ENCODE results near the gene PLXNA4.

PLXNA4 gene

DNA sequence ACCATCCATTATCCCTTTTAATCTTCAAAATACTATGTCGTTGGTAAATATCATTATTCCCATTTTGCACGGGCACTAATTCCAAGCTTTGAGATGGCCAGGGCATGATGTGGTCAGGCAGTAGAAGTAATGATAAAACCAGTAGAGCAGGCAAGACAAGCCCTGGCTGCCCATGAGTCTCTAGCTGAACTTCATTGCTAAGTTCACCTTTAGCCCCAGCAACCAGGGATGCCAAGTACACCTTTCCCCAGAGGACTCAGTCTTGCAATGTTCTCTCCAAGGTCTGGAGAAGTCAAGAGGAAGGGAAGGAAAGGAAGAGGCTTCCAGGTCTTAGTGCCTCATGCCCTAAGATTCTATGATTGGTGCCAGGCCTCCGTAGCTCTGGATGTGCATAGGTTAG, 203.2 kb downstream of the PLXNA4 start:
- DNase-seq (ENCODE audit: insufficient read length, low spot score) (no peak), FAIRE-seq (no peak)
- no peak for TF ChIP-seq POLR2A (IDR thresholded peaks at IDR 0.05; ENCODE audit: low read depth, low read length)

DNA sequence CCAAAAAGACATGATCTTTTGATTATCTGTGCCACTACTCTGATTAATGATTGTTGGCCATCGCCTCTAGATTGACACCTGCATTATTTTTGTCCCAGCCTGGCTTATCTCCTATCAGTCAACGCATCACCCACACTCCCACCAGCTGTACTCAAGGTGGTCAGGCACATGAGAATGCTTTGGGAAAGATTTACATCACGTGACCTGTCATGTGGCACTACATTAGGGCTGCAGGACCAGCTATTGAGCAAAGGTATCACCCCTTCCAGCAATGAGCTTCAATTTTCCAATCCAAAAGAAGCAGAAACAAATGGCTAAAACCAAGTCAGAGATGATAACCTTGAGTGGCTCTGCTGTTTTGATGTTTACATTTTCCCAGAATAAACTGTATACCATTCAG, 204.3 kb downstream of the PLXNA4 start:
- no peak for DNase-seq (ENCODE audit: insufficient read length, low spot score)
- TF ChIP-seq POLR2A (IDR thresholded peaks at IDR 0.05; ENCODE audit: low read depth, low read length) = no peak
- FAIRE-seq = no peak

DNA sequence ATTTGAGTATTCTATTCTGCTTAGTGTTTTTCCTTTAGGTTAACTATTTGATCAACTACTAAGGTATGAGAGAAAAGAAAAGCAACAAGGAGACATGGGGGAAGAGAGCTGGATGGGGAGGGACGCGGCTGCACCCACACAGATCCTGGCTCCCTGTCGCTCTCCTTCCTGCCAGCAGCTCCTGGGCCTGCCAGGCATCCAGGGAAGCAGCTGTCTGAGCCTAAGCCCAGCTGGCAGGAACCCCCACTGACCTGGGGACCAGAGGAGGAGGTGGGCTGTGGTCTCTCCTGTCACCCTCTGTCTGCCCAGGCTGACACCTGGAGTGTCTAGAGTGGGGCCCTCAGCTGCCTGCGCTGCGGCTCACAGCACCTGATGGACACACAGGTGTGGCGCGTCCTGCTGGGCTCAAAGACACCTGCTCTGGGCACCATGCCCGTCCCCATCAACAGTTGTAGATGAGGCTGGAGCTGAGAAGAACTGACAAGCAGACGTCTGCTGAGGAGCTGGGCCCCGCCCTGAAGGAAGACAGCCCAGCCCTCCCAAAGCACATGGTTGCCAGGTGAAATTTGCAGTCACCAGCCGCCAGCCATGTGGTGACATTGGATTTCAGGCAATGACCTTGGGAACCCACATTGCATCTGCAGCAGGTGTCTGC, 207.9 kb downstream of the PLXNA4 start:
- no peak for FAIRE-seq
- no peak for TF ChIP-seq POLR2A (IDR thresholded peaks at IDR 0.05; ENCODE audit: low read depth, low read length)
- DNase-seq (ENCODE audit: insufficient read length, low spot score) = no peak

DNA sequence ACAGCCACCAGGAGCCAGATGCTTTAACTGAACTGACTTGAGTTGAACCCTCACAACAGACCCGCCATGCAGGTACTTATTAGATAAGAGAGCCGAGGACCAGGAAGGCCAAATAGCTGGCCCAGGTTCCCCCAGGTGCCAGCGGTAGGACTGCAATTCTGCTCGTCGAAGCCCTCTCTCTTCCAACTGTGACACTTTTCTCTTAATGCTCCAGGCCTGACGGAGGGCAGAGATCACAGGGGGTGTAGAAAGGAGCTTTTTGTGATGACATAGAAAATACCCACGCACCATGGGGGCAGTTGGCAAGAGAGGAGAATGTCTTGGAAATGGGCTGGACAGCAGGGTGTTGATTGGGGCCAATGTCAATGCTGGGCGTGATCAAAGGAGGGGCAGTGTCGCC, 208.5 kb downstream of the PLXNA4 start:
- no peak for FAIRE-seq
- no peak for TF ChIP-seq POLR2A (IDR thresholded peaks at IDR 0.05; ENCODE audit: low read depth, low read length)
- no peak for DNase-seq (ENCODE audit: insufficient read length, low spot score)

DNA sequence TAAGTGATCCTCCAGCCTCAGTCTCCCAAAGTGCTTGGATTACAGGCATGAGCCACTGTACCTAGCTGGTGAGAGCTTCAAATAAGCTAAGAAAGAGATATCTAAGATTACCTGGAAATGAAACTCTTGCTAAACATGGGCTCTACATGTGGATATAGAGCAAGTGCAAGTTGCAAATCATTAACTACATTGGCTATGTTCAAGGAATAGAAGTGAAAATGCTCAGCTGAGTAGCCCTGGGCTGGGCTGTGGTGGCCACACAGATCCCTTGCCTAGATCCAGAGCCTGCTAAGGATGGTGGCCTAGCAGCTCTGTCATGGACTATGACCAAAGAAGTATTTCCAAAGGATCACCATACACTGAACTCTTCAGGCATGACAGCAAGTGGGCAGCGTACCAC, 209.3 kb downstream of the PLXNA4 start:
- FAIRE-seq (no peak), DNase-seq (ENCODE audit: insufficient read length, low spot score) (no peak)
- no peak for TF ChIP-seq POLR2A (IDR thresholded peaks at IDR 0.05; ENCODE audit: low read depth, low read length)

DNA sequence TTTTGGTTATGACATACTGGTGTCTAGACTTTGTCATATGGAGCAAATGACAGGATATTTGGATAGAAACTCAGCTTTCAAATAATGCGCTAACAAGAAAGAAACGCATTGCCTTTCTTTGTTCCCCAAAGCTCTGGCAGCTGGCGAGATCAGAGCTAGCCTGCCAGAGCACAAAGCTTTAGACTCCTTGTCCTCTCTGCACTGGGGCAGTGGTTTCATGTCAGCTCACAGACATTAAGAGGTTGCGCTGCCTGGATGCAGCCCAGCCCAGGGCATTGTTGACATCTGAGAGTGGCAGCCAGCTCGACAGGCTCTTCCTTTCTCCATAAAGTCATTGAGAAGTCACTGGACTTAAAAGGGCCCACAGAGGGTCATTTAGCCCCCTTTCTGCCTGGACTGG, 212.0 kb downstream of the PLXNA4 start:
- FAIRE-seq (no peak), DNase-seq (ENCODE audit: insufficient read length, low spot score) (no peak)
- no peak for TF ChIP-seq POLR2A (IDR thresholded peaks at IDR 0.05; ENCODE audit: low read depth, low read length)

DNA sequence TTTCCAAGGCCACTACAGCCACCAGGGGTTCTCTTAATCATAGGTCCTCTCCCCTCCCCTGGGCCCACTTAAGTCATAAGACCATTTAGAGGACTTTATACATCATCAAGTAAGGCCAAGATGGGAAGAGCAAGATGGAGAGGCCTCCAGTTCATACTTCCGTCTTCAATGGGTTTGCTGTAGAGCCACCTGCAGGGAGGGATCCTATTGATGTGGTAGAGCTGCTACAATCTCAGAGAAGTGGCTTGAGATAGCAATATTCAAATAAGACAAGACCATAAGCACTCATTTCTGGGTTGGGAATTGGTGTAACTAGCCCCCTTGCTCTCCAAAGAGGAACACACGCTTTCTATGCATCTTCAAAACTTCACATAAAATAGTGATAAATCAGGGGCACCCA, 214.2 kb downstream of the PLXNA4 start:
- no peak for FAIRE-seq
- no peak for DNase-seq (ENCODE audit: insufficient read length, low spot score)
- TF ChIP-seq POLR2A (IDR thresholded peaks at IDR 0.05; ENCODE audit: low read depth, low read length) = no peak

DNA sequence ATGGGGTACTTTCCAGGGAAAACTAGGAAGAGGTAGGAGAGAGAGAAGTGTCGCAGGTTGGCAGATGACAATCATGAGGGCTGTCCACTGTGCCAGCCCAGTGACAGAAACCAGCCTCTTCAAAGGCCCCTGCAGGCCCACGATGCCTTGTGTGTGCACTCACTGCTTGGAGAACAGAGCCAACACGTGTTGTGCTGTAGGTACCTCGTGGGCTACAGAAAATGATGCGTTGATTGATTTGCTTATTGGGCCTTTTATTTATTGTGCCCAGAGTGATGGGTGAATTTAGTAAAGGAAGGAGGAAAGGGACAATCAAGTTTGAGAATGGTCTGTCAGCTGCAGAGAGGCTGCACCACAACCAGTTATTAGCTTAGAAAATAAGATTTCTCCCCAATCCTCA, 215.1 kb downstream of the PLXNA4 start:
- DNase-seq (ENCODE audit: insufficient read length, low spot score) (no peak), FAIRE-seq (no peak)
- TF ChIP-seq POLR2A (IDR thresholded peaks at IDR 0.05; ENCODE audit: low read depth, low read length) = no peak

DNA sequence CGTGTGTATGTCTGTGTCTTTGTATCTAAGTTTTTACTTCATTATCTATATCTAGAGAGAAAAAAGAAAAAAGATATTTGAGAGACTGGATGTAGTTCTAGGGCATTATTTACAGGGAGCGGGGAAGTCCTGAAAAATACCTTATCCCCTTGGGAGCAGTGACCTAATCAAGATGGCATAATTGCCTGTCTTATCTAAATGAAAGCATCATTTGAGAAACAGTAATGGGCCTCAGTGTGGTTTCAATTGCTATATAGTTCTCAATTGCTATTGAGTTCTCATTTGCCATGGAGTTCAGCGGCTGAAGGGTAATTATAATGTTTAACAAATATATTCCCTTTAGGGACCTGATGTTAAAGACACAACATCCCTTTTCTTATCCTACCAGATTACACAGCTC, 216.5 kb downstream of the PLXNA4 start:
- TF ChIP-seq POLR2A (IDR thresholded peaks at IDR 0.05; ENCODE audit: low read depth, low read length) = no peak
- FAIRE-seq (no peak), DNase-seq (ENCODE audit: insufficient read length, low spot score) (no peak)

DNA sequence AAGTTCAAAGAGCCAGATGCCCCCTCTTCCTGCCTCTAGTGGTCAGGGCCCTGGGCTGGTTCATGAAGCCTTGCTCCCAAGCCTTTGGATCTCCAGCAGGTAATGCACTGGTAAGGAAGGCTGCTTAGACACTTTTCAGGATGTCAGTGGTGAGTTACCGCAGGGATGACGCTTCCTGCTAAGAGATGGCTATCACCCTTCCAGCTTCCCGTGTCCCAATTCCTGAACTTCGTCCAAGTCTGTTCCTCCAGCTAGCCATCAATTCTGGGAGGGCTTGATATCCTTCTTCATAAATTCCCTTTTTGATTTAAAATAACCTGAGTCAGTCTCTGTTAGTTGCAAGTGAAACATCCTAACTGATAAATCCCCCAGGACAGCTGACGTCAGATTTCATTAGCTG, 221.2 kb downstream of the PLXNA4 start:
- TF ChIP-seq POLR2A (IDR thresholded peaks at IDR 0.05; ENCODE audit: low read depth, low read length) = no peak
- DNase-seq (ENCODE audit: insufficient read length, low spot score) (no peak), FAIRE-seq (no peak)

DNA sequence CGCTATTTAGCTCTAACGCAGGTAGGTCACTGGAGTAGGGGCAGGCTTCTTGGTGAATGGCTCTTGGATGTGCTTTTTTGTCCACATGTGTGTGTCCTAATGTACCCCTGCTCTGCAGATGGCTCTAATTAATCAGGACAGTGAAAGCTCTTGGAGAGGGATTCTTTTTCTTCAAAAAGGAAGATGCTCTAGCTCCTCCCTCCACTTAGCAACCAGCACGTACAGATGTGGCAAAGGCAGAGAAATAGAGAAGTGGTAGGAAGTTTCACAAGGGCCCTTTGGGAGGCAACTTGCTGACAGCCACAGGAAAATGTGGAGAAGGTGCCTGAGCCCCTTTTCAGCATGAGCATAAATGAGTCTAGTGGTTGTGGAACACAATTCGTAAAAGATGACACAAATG, 221.7 kb downstream of the PLXNA4 start:
- TF ChIP-seq POLR2A (IDR thresholded peaks at IDR 0.05; ENCODE audit: low read depth, low read length) = no peak
- FAIRE-seq = no peak
- no peak for DNase-seq (ENCODE audit: insufficient read length, low spot score)

DNA sequence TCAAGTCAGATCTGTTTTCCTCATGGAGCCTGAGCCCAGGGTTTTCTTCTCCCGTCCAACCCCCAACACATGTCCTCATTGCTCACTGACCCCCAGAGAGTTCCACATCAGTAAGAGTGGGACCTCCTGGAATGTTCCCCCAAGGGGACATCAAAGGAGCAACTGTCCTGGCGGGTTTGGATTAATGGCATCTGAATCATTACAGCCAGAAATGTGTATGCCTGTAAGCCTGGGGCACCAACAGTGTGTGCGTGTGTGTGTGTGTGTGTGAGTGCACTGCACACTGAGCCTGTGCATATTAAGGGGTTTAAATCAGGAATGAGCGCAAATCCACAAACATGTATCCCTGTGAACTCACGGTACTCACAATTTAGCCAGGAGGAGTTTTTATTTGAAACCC, 222.3 kb downstream of the PLXNA4 start:
- DNase-seq (ENCODE audit: insufficient read length, low spot score) (no peak), FAIRE-seq (no peak)
- no peak for TF ChIP-seq POLR2A (IDR thresholded peaks at IDR 0.05; ENCODE audit: low read depth, low read length)

DNA sequence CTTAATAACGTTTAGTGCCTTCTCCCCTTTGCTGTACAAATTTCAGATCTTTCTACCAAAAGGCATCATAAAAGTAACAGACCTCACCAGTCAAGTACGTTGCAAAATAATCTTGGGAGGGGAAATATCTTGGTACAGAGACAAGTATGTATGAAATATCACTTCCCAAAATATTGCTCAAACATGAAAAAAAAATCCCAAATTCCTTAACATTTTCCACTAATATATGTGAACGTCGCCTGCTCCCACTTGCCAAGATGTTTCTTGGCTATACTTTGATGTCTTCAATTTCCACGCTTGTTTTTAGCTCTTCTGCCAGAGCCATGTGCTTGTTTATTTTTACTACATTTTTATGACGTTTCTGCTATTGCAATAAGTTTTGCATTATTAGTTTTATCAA, 223.5 kb downstream of the PLXNA4 start:
- DNase-seq (ENCODE audit: insufficient read length, low spot score) (no peak), FAIRE-seq (no peak)
- no peak for TF ChIP-seq POLR2A (IDR thresholded peaks at IDR 0.05; ENCODE audit: low read depth, low read length)

DNA sequence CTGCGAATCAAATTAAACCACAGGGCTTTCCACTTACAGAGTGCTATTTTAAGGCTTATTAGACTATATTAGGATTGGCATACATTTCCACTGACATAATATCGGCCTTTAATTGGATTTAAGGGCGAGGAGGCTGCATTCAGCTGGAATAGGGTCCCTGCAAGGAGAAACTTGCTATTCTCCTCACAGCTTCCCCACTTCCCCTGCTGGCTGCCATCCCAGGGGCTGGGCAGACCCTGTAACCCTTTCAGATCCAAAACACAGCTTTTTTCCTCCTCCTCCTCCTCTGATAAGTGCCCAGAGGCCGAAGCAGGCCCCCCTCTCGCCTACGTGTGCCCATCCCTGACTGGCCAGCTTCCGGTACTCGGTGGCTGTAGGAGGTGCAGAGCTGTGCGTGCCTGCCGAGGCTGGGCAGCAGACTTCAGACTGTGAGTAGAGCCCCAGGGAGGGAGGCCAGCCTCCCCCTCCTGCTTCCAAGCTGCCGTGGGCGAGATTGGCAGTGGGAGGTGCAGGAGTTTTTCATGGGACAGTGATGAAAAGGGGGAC, 224.2 kb downstream of the PLXNA4 start:
- no peak for DNase-seq (ENCODE audit: insufficient read length, low spot score)
- TF ChIP-seq POLR2A (IDR thresholded peaks at IDR 0.05; ENCODE audit: low read depth, low read length) = no peak
- no peak for FAIRE-seq

DNA sequence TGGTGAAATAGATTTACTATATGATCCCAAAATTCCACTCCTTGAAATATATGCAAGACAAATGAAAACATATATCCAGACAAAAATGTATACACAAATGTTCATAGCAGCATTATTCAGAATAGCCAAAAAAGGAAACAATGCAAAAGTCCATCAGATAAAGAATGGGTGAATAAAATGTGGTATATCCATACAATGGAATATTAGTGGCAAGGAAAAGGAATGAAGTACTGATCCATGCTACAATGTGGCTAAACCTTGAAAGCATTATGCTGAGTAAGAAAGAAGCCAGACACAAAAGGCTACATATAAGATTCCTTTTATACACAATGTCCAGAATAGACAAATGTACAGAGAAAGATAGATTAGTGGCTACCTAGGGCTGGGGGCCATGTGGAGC, 225.5 kb downstream of the PLXNA4 start:
- no peak for TF ChIP-seq POLR2A (IDR thresholded peaks at IDR 0.05; ENCODE audit: low read depth, low read length)
- DNase-seq (ENCODE audit: insufficient read length, low spot score) = no peak
- FAIRE-seq = no peak

DNA sequence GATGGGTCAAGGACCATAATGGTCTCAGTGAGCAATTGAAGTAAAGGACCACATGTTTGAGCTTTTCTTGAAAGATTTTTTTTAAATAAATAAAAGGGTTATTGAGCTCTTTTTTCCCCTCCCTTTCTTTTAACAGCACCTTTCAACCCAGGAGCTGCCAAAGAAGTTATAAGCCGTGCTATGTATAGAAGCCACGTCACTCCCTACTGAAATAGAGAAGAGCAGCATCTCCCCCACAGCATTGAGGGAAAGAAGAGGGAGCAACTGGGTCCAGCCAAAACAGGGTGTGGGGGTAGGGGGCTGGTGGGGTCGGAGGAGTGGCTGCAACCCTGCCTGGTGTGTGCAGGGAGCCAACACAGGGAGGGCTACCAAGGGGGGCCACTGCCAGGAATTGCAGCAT, 227.2 kb downstream of the PLXNA4 start:
- no peak for TF ChIP-seq POLR2A (IDR thresholded peaks at IDR 0.05; ENCODE audit: low read depth, low read length)
- DNase-seq (ENCODE audit: insufficient read length, low spot score) = no peak
- FAIRE-seq = no peak

Measured in H54 (cell line).